NCI-H748 treated with DMSO at 0.1 percent for 48 hours (cell line): ENCODE data around the gene RMRP.

Experiments used
- DNase-seq: peaks from one replicate; lab custom pipeline; 2025; lab: John Stamatoyannopoulos, UW

Gene RMRP

GRCh38 chr9:35609820-35610163 lies 48.0 kb downstream of the RMRP start:
- no peak for DNase-seq

- DNase-seq = no peak
Measured at GRCh38 chr9:35609001-35609819, 48.6 kb downstream of the RMRP start.

- DNase-seq = no peak
Measured at GRCh38 chr9:35608221-35608620, 49.6 kb downstream of the RMRP start.
